SK-N-SH (cell line): ENCODE results near the gene LAX1.

ENCODE experiments used
- CTCF ChIP-seq: fragments of 200-600 bp; sonication (generic); IDR thresholded peaks from 2 replicates; pipeline ENCODE4 v1.6.1; 2017; ENCODE audit warnings: antibody characterized with exemption, mild to moderate bottlenecking, moderate library complexity
- EP300 ChIP-seq, 2 experiments: IDR thresholded peaks; 2 replicates each; pipeline versions ENCODE4 v1.4.0 to v1.6.1; 2012; ENCODE audit warnings: borderline replicate concordance in 1 of 2, low read depth in 1 of 2, low read length in 1 of 2
- GATA2 ChIP-seq: sonication (generic); formaldehyde crosslinking; IDR thresholded peaks from 2 replicates; pipeline ENCODE4 v1.5.0; 2020; ENCODE audit warnings: mild to moderate bottlenecking, missing genetic modification reagents
- NFIC ChIP-seq: IDR thresholded peaks from 2 replicates; pipeline ENCODE4 v1.4.0; 2012; ENCODE audit warnings: borderline replicate concordance
- POLR2AphosphoS5 ChIP-seq: IDR thresholded peaks from 2 replicates; pipeline ENCODE4 v1.6.1; 2012; ENCODE audit warnings: low read depth, low read length
- RAD21 ChIP-seq: IDR thresholded peaks from 2 replicates; pipeline ENCODE4 v1.6.1; 2012; ENCODE audit warnings: mild to moderate bottlenecking, low read length
- RCOR1 ChIP-seq: fragments of 150-350 bp; IDR thresholded peaks from 2 replicates; pipeline ENCODE4 v1.6.1; 2017; ENCODE audit warnings: antibody characterized with exemption, low read length
- REST ChIP-seq: IDR thresholded peaks from 2 replicates; pipeline ENCODE4 v1.6.1; 2012; ENCODE audit warnings: mild to moderate bottlenecking, low read depth, low read length, moderate library complexity
- SIN3A ChIP-seq: IDR thresholded peaks from 2 replicates; pipeline ENCODE4 v1.6.1; 2012; ENCODE audit warnings: low read depth, mild to moderate bottlenecking, low read length, moderate library complexity, borderline replicate concordance
- YY1 ChIP-seq: IDR thresholded peaks from 2 replicates; pipeline ENCODE4 v1.4.0; 2012; ENCODE audit warnings: low read depth, mild to moderate bottlenecking

- TF ChIP-seq CTCF: no peak
- TF ChIP-seq SIN3A: no peak
- no peak for TF ChIP-seq RAD21
- no peak for TF ChIP-seq NFIC
- no peak for TF ChIP-seq REST
- no peak for TF ChIP-seq YY1
- no peak for TF ChIP-seq RCOR1
- no peak for TF ChIP-seq EP300 (IDR thresholded peaks at IDR 0.05; ENCODE audit: borderline replicate concordance in 1 of 2, low read depth in 1 of 2, low read length in 1 of 2)
- TF ChIP-seq POLR2AphosphoS5: no peak
- peak; percentile 49 for TF ChIP-seq GATA2
Observed at GRCh38 chr1:203726417-203726867, 38.5 kb upstream of the LAX1 start.
